H9 (cell line): Measurements from ENCODE around the gene KIF18B. TPM values are rescaled to one million over a fixed set of nuclear protein-coding genes. Genes with fewer than 3 reads are reported as not detected.

Source experiments
- DNase-seq: peaks from one replicate; pipeline ENCODE4 v3.0.0-alpha.2; 2017
- H2AFZ ChIP-seq: one replicate; pipeline ENCODE4 v1.6.1; 2013; ENCODE audit warnings: mild to moderate bottlenecking, low read length, control low read depth, moderate library complexity
- H2AK5ac ChIP-seq: 2 replicates; pipeline ENCODE4 v1.6.1; 2013; ENCODE audit warnings: low read length, control low read depth, mixed read lengths; ENCODE audit not compliant: insufficient read length
- H2BK120ac ChIP-seq: one replicate; pipeline ENCODE4 v1.6.1; 2013; ENCODE audit warnings: low read depth, mild to moderate bottlenecking, low read length, control low read depth, inconsistent platforms; ENCODE audit not compliant: poor library complexity, severe bottlenecking
- H2BK12ac ChIP-seq: 2 replicates; pipeline ENCODE4 v1.6.1; 2013; ENCODE audit warnings: low read length, control low read depth, mixed read lengths, low read depth; ENCODE audit not compliant: insufficient read length
- H2BK15ac ChIP-seq: 2 replicates; pipeline ENCODE4 v1.6.1; 2013; ENCODE audit warnings: low read depth, low read length, control low read depth
- H2BK20ac ChIP-seq: one replicate; pipeline ENCODE4 v1.6.1; 2013; ENCODE audit warnings: low read depth, mild to moderate bottlenecking, low read length, control low read depth, inconsistent platforms; ENCODE audit not compliant: poor library complexity, severe bottlenecking
- H2BK5ac ChIP-seq: 2 replicates; pipeline ENCODE4 v1.6.1; 2013; ENCODE audit warnings: low read length, control low read depth, mixed read lengths; ENCODE audit not compliant: insufficient read length
- H3K14ac ChIP-seq: 2 replicates; pipeline ENCODE4 v1.6.1; 2013; ENCODE audit warnings: low read length, control low read depth; ENCODE audit not compliant: insufficient read depth
- H3K18ac ChIP-seq: 2 replicates; pipeline ENCODE4 v1.6.1; 2013; ENCODE audit warnings: low read depth, mild to moderate bottlenecking, mixed read lengths, low read length, control low read depth; ENCODE audit not compliant: insufficient read length
- H3K23ac ChIP-seq: 2 replicates; pipeline ENCODE4 v1.6.1; 2013; ENCODE audit warnings: low read length, control low read depth, mixed read lengths, low read depth; ENCODE audit not compliant: insufficient read length
- H3K23me2 ChIP-seq: 2 replicates; pipeline ENCODE4 v1.6.1; 2013; ENCODE audit warnings: low read depth, mild to moderate bottlenecking, mixed read lengths, low read length, control low read depth; ENCODE audit not compliant: insufficient read length, poor library complexity, severe bottlenecking
- H3K27ac ChIP-seq: 2 replicates; pipeline ENCODE4 v1.5.1; 2013; ENCODE audit warnings: low read length, control low read depth, mixed read lengths, low read depth; ENCODE audit not compliant: insufficient read length
- H3K27me3 ChIP-seq: 2 replicates; pipeline ENCODE4 v1.6.1; 2013; ENCODE audit warnings: low read length, control low read depth, inconsistent platforms; ENCODE audit not compliant: insufficient read depth
- H3K4ac ChIP-seq: 2 replicates; pipeline ENCODE4 v1.6.1; 2013; ENCODE audit warnings: low read depth, mild to moderate bottlenecking, control low read depth, inconsistent platforms, low read length, moderate library complexity
- H3K4me1 ChIP-seq: 2 replicates; pipeline ENCODE4 v1.6.1; 2013; ENCODE audit warnings: low read length, control low read depth, inconsistent platforms; ENCODE audit not compliant: insufficient read depth
- H3K4me2 ChIP-seq: 2 replicates; pipeline ENCODE4 v1.6.1; 2013; ENCODE audit warnings: low read length, control low read depth, mixed read lengths; ENCODE audit not compliant: insufficient read length, insufficient read depth
- H3K56ac ChIP-seq: 2 replicates; pipeline ENCODE4 v1.6.1; 2013; ENCODE audit warnings: low read depth, mild to moderate bottlenecking, mixed read lengths, low read length, control low read depth; ENCODE audit not compliant: insufficient read length
- H3K79me1 ChIP-seq: 2 replicates; pipeline ENCODE4 v1.6.1; 2013; ENCODE audit warnings: low read depth, mild to moderate bottlenecking, moderate library complexity, low read length, control low read depth, inconsistent platforms; ENCODE audit not compliant: insufficient read depth, poor library complexity, severe bottlenecking
- H3K79me2 ChIP-seq: 2 replicates; pipeline ENCODE4 v1.6.1; 2013; ENCODE audit warnings: low read length, control low read depth, inconsistent platforms; ENCODE audit not compliant: insufficient read depth
- H3K9ac ChIP-seq: 2 replicates; pipeline ENCODE4 v1.6.1; 2013; ENCODE audit warnings: low read length, control low read depth, mixed read lengths; ENCODE audit not compliant: insufficient read length; ENCODE audit errors: extremely low read depth
- H3K9me3 ChIP-seq: one replicate; pipeline ENCODE4 v1.6.1; 2013; ENCODE audit warnings: low read depth, low read length, inconsistent platforms; ENCODE audit not compliant: control insufficient read depth
- H3T11ph ChIP-seq: one replicate; pipeline ENCODE4 v1.6.1; 2013; ENCODE audit warnings: mild to moderate bottlenecking, low read length, control low read depth, inconsistent platforms
- H4K20me1 ChIP-seq: one replicate; pipeline ENCODE4 v1.6.1; 2013; ENCODE audit not compliant: control insufficient read depth, insufficient read length, insufficient read depth
- H4K5ac ChIP-seq: 2 replicates; pipeline ENCODE4 v1.6.1; 2013; ENCODE audit warnings: low read depth, mild to moderate bottlenecking, mixed read lengths, low read length, control low read depth; ENCODE audit not compliant: insufficient read length
- H4K8ac ChIP-seq: replicated peaks from 2 replicates; pipeline ENCODE4 v1.6.1; 2013; ENCODE audit warnings: low read length, control low read depth, mixed read lengths, low read depth; ENCODE audit not compliant: insufficient read length
- H4K91ac ChIP-seq: 2 replicates; pipeline ENCODE4 v1.6.1; 2013; ENCODE audit warnings: low read depth, mild to moderate bottlenecking, moderate library complexity, mixed read lengths, low read length, control low read depth; ENCODE audit not compliant: insufficient read length
- H3K27ac Mint-ChIP-seq, 3 experiments: 2 replicates in 2 of 3; 3 replicates in 1 of 3; pipeline ENCODE4 v1.8.0; 2020 to 2021; ENCODE audit warnings: mixed read lengths in 3 of 3, mild to moderate bottlenecking in 1 of 3, moderate library complexity in 1 of 3
- H3K27me3 Mint-ChIP-seq: 2 replicates; pipeline ENCODE4 v1.8.0; 2021; ENCODE audit warnings: low read depth, mild to moderate bottlenecking, moderate library complexity, mixed read lengths
- H3K36me3 Mint-ChIP-seq, 3 experiments: 2 replicates in 2 of 3; 3 replicates in 1 of 3; pipeline ENCODE4 v1.8.0; 2020 to 2021; ENCODE audit warnings: low read depth in 3 of 3, mixed read lengths in 3 of 3; ENCODE audit not compliant: insufficient read depth in 1 of 3
- H3K4me1 Mint-ChIP-seq, 2 experiments: 2 replicates each; pipeline ENCODE4 v1.8.0; 2020; ENCODE audit warnings: mixed read lengths in 2 of 2
- H3K4me3 Mint-ChIP-seq, 2 experiments: 2 replicates in 1 of 2; 3 replicates in 1 of 2; pipeline ENCODE4 v1.8.0; 2020 to 2021; ENCODE audit warnings: mild to moderate bottlenecking in 2 of 2, mixed read lengths in 2 of 2, moderate library complexity in 1 of 2
- H3K9me3 Mint-ChIP-seq, 2 experiments: 2 replicates in 1 of 2; 3 replicates in 1 of 2; pipeline ENCODE4 v1.8.0; 2020; ENCODE audit warnings: mild to moderate bottlenecking in 2 of 2, mixed read lengths in 2 of 2, moderate library complexity in 1 of 2
- CTCF ChIP-seq: fragments of 200-600 bp; sonication (generic); conservative IDR thresholded peaks from 3 replicates; pipeline ENCODE4 v1.8.0; 2021; ENCODE audit warnings: antibody characterized with exemption, mild to moderate bottlenecking
- WGBS: extraction: QIAGEN DNeasy Blood & Tissue Kit; methylation state at CpG from one replicate; pipeline ENCODE4 v1.1.7; 2013; ENCODE audit warnings: missing lambda C conversion rate, low lambda C conversion rate, mixed read lengths; ENCODE audit not compliant: insufficient read length; ENCODE audit errors: extremely low coverage; 5-methylcytosine and 5-hydroxymethylcytosine counted together
- total RNA-seq: library from RNA; stranded (reverse); gene quantifications from 2 replicates; pipeline ENCODE4 v1.2.1, GENCODE V29; 2021

The KIF18B gene
- total RNA-seq, 1 experiment from 2014 or later: 51.8 TPM

- no peak within 1 kb of the TSS for H3K9ac ChIP-seq
- peaks cover 0 to 2% of the 10 kb centered on the region in 2 experiments; a peak in 1 of 5 replicates for H3K9me3 Mint-ChIP-seq
Measured at GRCh38 chr17:44968225-44969143, 20.9 kb upstream of the KIF18B start, which contains the start of gene C1QL1. Gene C1QL1 (minus strand): TSS chr17:44968303. CDS start chr17:44968048, 255 bp downstream.

More at GRCh38 chr17:44968225-44969143, 20.9 kb upstream of the KIF18B start, which contains the start of gene C1QL1:
- Histone ChIP-seq H4K8ac (no peak within 1 kb of the TSS), H2BK120ac (no peak within 1 kb of the TSS), H2BK15ac (no peak within 1 kb of the TSS), H2BK12ac (no peak within 1 kb of the TSS), H3K27ac (no peak within 1 kb of the TSS), H3K14ac (no peak within 1 kb of the TSS), H3K56ac (no peak within 1 kb of the TSS), H3K79me1 (no peaks in the 10 kb centered on the region), H3T11ph (no peak within 1 kb of the TSS), H3K4me1 (no peaks in the 10 kb centered on the region; the same call in 1 of the 2 replicates), H3K9me3 (no peaks in the 10 kb centered on the region), H3K23me2 (peaks cover 32% of the 10 kb centered on the region), H2BK20ac (no peak within 1 kb of the TSS), H3K23ac (no peak within 1 kb of the TSS), H2AK5ac (no peak within 1 kb of the TSS), H4K5ac (no peak within 1 kb of the TSS), H3K4ac (no peak within 1 kb of the TSS), H2BK5ac (no peak within 1 kb of the TSS), H4K20me1 (no peaks in the 10 kb centered on the region), H3K4me2 (peak within 1 kb of the TSS; percentile 68), H2AFZ (no peak within 1 kb of the TSS), H4K91ac (no peak within 1 kb of the TSS), H3K18ac (no peak within 1 kb of the TSS), H3K27me3 (peaks cover 31% of the 10 kb centered on the region), H3K79me2 (no peaks in the 10 kb centered on the region)
- H3K4me3 Mint-ChIP-seq: peak within 1 kb of the TSS; percentile 76 to 94
- WGBS: no CpG with 5 or more reads among the region's 81 CpGs
- peak within 1 kb of the TSS in 2 of 3 experiments; percentile 70 to 89; a peak in 2 of 7 replicates for H3K27ac Mint-ChIP-seq
- DNase-seq: peak; percentile 98
- H3K36me3 Mint-ChIP-seq: peaks cover 0 to 1% (median 0%) of the 10 kb centered on the region in 3 experiments; a peak in 1 of 7 replicates
- peak; percentile 66 for TF ChIP-seq CTCF
- peaks cover 87% of the 10 kb centered on the region for H3K27me3 Mint-ChIP-seq
- peaks cover 31 to 49% of the 10 kb centered on the region in 2 experiments for H3K4me1 Mint-ChIP-seq
